ENCODE results near the gene SKA2.
A peak's percentile ranks its signal among the peaks of the same experiment; 100 is the strongest.
"Not testable (repeated sequence)": the region's sequence is repeated elsewhere in the genome, so short reads cannot be mapped to it uniquely, and the experiment has no call there.

Gene SKA2

DNA sequence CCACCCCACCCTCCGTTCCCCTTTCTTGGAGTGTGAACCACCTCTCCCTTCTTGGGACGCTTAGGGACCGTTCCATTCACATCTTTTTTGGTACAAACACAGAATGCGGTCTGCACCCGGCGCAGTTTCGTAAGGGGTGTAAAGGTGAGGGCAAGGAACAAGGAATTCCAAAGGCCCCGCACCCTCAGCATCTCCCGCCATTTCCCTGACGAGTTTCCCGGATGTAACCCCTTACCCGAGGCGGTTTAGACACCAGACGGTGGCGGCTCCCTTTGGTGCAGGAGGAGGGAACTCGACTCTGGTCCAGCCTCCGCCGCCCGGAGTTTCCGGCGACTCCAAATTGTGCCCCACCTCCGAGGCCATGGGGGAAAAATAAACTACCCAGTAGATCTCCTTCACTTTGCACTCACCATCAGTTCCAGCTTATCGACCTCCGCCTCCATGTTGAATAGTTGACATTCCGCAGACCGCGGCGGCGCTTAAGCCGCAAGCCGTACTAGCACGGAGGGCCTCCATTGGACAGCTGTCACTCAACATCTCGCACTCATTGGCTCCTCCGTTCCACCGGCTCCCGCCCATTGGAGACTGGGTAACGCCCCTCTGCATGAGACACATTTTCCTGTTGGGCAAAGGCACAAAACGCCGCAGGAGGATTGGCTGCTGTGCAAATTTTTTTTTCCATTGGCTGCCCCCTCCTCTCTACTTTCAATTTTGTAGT, at the start of gene SKA2:
SKA2 (minus strand) TSS at position 466 of the 718 bp plus-strand sequence; CDS start at position 443, 23 bp downstream.
- peak within 1 kb of the TSS; percentile 95 for H3K4me3 ChIP-seq (ENCODE audit: low read length)

DNA sequence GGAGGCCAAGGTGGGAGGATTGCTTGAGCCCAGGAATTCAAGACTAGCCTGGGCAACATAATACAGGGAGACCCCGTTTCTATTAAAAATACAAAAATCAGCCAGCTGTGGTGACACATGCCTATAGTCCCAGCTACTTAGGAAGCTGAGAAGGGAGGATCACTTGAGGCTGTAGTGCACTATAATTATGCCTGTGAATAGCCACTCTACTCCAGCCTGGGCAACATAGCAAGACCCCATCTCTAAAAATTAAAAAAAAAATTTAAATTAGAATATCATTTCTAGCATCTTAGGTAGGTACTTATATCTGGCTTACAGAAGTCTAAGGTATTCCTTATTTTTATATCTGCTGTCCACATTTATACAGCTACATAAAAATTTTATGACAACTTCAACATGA, 47.3 kb upstream of the SKA2 start:
- Histone ChIP-seq H3K36me3 (ENCODE audit: insufficient read depth, low read depth, low read length) (peaks cover 60% of the 10 kb centered on the region), H3K4me1 (ENCODE audit: insufficient read depth, low read length) (no peaks in the 10 kb centered on the region), H3K4me3 (ENCODE audit: low read length) (no peak overlapping the region), H3K9ac (ENCODE audit: low read depth, low read length) (no peak overlapping the region), H3K9me3 (ENCODE audit: insufficient read depth, low read depth, low read length) (no peaks in the 10 kb centered on the region), H3K27ac (ENCODE audit: low read length) (no peak overlapping the region), H3K27me3 (ENCODE audit: insufficient read depth, low read length) (no peaks in the 10 kb centered on the region)

More for the DNA sequence above, at the start of gene SKA2:
- Histone ChIP-seq H3K36me3 (ENCODE audit: insufficient read depth, low read depth, low read length) (0 out of 2 replicates have a peak, but pooled peaks cover 3% of the 10 kb centered on the region), H3K9ac (ENCODE audit: low read depth, low read length) (peak within 1 kb of the TSS; percentile 99), H3K27me3 (ENCODE audit: insufficient read depth, low read length) (no peaks in the 10 kb centered on the region), H3K4me1 (ENCODE audit: insufficient read depth, low read length) (peaks cover 29% of the 10 kb centered on the region), H3K9me3 (ENCODE audit: insufficient read depth, low read depth, low read length) (no peaks in the 10 kb centered on the region), H3K27ac (ENCODE audit: low read length) (peak within 1 kb of the TSS; percentile 85)

GRCh38 chr17:59199398-59199797, 44.4 kb upstream of the SKA2 start:
- H3K9me3 ChIP-seq (ENCODE audit: insufficient read depth, low read depth, low read length), result no peaks in the 10 kb centered on the region
- H3K36me3 ChIP-seq (ENCODE audit: insufficient read depth, low read depth, low read length), result peaks cover 88% of the 10 kb centered on the region

DNA sequence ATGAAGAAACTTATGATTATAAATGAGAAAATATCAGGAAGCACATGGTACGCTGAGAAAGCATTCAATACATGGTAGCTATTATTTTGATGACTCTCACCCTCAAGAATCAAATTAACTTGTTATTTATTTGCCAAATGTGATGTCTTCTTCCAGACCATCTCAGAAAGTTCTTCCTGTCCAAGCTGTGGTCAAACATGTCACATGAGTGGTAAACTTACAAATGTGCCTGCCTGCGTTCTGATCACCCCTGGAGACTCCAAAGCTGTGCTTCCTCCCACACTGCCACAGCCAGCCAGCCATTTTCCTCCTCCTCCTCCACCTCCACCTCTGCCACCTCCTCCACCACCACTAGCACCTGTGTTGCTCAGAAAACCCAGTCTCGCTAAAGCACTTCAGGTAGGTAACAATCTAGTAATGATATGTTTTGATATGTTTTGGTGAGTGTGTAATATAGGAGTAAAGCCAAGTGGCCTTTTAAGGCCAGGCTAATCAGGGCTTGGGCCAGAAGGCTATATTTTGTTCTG, 38.4 kb upstream of the SKA2 start:
- peaks cover 84% of the 10 kb centered on the region for H3K36me3 ChIP-seq (ENCODE audit: insufficient read depth, low read depth, low read length)
- H3K9me3 ChIP-seq (ENCODE audit: insufficient read depth, low read depth, low read length), result no peaks in the 10 kb centered on the region
- H3K4me3 ChIP-seq (ENCODE audit: low read length), result no peak overlapping the region
- no peak overlapping the region for H3K27ac ChIP-seq (ENCODE audit: low read length)
- no peak overlapping the region for H3K9ac ChIP-seq (ENCODE audit: low read depth, low read length)
- H3K4me1 ChIP-seq (ENCODE audit: insufficient read depth, low read length), result no peaks in the 10 kb centered on the region
- H3K27me3 ChIP-seq (ENCODE audit: insufficient read depth, low read length), result no peaks in the 10 kb centered on the region

More at GRCh38 chr17:59199398-59199797, 44.4 kb upstream of the SKA2 start:
- no peak overlapping the region for H3K9ac ChIP-seq (ENCODE audit: low read depth, low read length)
- H3K4me1 ChIP-seq (ENCODE audit: insufficient read depth, low read length), result no peaks in the 10 kb centered on the region
- no peak overlapping the region for H3K4me3 ChIP-seq (ENCODE audit: low read length)
- no peaks in the 10 kb centered on the region for H3K27me3 ChIP-seq (ENCODE audit: insufficient read depth, low read length)
- no peak overlapping the region for H3K27ac ChIP-seq (ENCODE audit: low read length)

- Histone ChIP-seq H3K4me3 (ENCODE audit: low read length) (no peak overlapping the region), H3K36me3 (ENCODE audit: insufficient read depth, low read depth, low read length) (peaks cover 82% of the 10 kb centered on the region), H3K27ac (ENCODE audit: low read length) (no peak overlapping the region), H3K9me3 (ENCODE audit: insufficient read depth, low read depth, low read length) (no peaks in the 10 kb centered on the region), H3K4me1 (ENCODE audit: insufficient read depth, low read length) (no peaks in the 10 kb centered on the region), H3K27me3 (ENCODE audit: insufficient read depth, low read length) (no peaks in the 10 kb centered on the region), H3K9ac (ENCODE audit: low read depth, low read length) (no peak overlapping the region)
Measured at GRCh38 chr17:59190806-59191205, 35.8 kb upstream of the SKA2 start.

DNA sequence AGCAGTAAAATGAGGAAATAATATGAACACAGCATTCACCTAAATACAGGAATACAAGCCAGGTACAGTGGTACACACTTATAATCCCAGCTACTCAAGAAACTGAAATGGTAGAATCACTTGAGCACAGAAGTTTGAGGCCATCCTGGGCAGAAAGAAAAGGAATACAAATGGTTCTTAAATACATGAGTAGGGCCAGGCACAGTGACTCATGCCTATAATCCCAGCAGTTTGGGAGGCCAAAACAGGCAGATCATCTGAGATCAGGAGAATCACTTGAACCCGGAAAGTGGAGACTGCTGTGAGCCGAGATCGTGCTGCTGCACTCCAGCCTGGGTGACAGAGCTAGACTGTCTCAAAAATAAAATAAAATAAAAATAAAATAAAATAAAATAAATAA, 31.9 kb upstream of the SKA2 start:
- H3K4me3 ChIP-seq (ENCODE audit: low read length), result no peak overlapping the region
- no peaks in the 10 kb centered on the region for H3K27me3 ChIP-seq (ENCODE audit: insufficient read depth, low read length)
- H3K27ac ChIP-seq (ENCODE audit: low read length), result no peak overlapping the region
- H3K4me1 ChIP-seq (ENCODE audit: insufficient read depth, low read length), result no peaks in the 10 kb centered on the region
- H3K9me3 ChIP-seq (ENCODE audit: insufficient read depth, low read depth, low read length), result no peaks in the 10 kb centered on the region
- H3K36me3 ChIP-seq (ENCODE audit: insufficient read depth, low read depth, low read length), result peaks cover 56% of the 10 kb centered on the region
- H3K9ac ChIP-seq (ENCODE audit: low read depth, low read length), result no peak overlapping the region

DNA sequence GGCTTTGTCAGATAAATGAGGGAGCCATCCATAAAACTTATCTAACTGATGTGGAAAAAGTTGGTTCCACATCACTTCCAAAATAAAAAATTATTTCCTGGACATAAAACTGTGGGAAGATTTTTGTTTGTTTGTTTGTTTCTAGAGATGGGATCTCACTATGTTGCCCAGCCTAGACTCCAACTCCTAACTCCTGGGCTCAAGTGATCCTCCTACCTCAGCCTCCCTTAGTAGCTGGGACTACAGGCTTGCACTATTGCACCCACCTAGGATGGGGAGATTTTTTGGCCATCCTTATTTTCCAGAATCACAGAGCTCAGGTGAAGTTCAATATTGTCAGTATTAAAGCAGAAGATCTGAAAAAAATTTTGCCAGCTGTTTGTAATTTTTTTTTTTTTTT, 31.0 kb upstream of the SKA2 start:
- Histone ChIP-seq H3K27ac (ENCODE audit: low read length) (no peak overlapping the region), H3K4me3 (ENCODE audit: low read length) (no peak overlapping the region), H3K36me3 (ENCODE audit: insufficient read depth, low read depth, low read length) (peaks cover 49% of the 10 kb centered on the region), H3K4me1 (ENCODE audit: insufficient read depth, low read length) (no peaks in the 10 kb centered on the region), H3K27me3 (ENCODE audit: insufficient read depth, low read length) (no peaks in the 10 kb centered on the region), H3K9ac (ENCODE audit: low read depth, low read length) (no peak overlapping the region), H3K9me3 (ENCODE audit: insufficient read depth, low read depth, low read length) (no peaks in the 10 kb centered on the region)

GRCh38 chr17:59181481-59181880, 26.5 kb upstream of the SKA2 start:
- H3K4me1 ChIP-seq (ENCODE audit: insufficient read depth, low read length), result no peaks in the 10 kb centered on the region
- H3K9ac ChIP-seq (ENCODE audit: low read depth, low read length), result no peak overlapping the region
- no peak overlapping the region for H3K4me3 ChIP-seq (ENCODE audit: low read length)
- H3K27me3 ChIP-seq (ENCODE audit: insufficient read depth, low read length), result no peaks in the 10 kb centered on the region
- peaks cover 20% of the 10 kb centered on the region for H3K36me3 ChIP-seq (ENCODE audit: insufficient read depth, low read depth, low read length)
- H3K9me3 ChIP-seq (ENCODE audit: insufficient read depth, low read depth, low read length), result no peaks in the 10 kb centered on the region
- H3K27ac ChIP-seq (ENCODE audit: low read length), result no peak overlapping the region

GRCh38 chr17:59180626-59181025, 25.6 kb upstream of the SKA2 start:
- peaks cover 11% of the 10 kb centered on the region for H3K36me3 ChIP-seq (ENCODE audit: insufficient read depth, low read depth, low read length)
- no peak overlapping the region for H3K9ac ChIP-seq (ENCODE audit: low read depth, low read length)
- no peaks in the 10 kb centered on the region for H3K4me1 ChIP-seq (ENCODE audit: insufficient read depth, low read length)
- no peaks in the 10 kb centered on the region for H3K9me3 ChIP-seq (ENCODE audit: insufficient read depth, low read depth, low read length)
- no peaks in the 10 kb centered on the region for H3K27me3 ChIP-seq (ENCODE audit: insufficient read depth, low read length)
- no peak overlapping the region for H3K4me3 ChIP-seq (ENCODE audit: low read length)
- H3K27ac ChIP-seq (ENCODE audit: low read length), result no peak overlapping the region

DNA sequence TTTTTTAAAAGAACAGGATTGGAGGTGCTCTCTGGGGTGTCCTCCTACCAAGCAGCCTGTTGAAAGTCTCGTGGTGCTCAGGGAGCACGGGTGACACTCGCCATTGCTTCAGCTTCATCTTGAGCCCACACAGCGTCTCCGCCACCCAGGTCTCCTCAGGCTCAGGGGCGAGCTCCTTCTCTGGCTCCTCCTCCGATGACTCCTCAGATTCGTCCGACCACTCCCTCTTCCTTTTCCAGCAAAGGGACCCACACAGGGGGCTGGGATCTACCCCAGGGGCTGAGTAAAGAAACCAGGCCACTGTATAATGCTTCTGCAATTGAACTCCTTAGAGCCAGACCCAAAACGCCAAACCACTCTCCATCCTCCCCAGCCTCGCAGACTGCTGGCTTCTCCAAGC, 24.6 kb upstream of the SKA2 start:
- H3K27ac ChIP-seq (ENCODE audit: low read length); H3K27me3 ChIP-seq (ENCODE audit: insufficient read depth, low read length); H3K4me3 ChIP-seq (ENCODE audit: low read length); H3K36me3 ChIP-seq (ENCODE audit: insufficient read depth, low read depth, low read length); H3K9ac ChIP-seq (ENCODE audit: low read depth, low read length); H3K9me3 ChIP-seq (ENCODE audit: insufficient read depth, low read depth, low read length); H3K4me1 ChIP-seq (ENCODE audit: insufficient read depth, low read length): not testable (repeated sequence)

- Histone ChIP-seq H3K4me3 (ENCODE audit: low read length) (no peak overlapping the region), H3K9ac (ENCODE audit: low read depth, low read length) (no peak overlapping the region), H3K27me3 (ENCODE audit: insufficient read depth, low read length) (no peaks in the 10 kb centered on the region), H3K9me3 (ENCODE audit: insufficient read depth, low read depth, low read length) (no peaks in the 10 kb centered on the region), H3K27ac (ENCODE audit: low read length) (no peak overlapping the region), H3K36me3 (ENCODE audit: insufficient read depth, low read depth, low read length) (peaks cover 16% of the 10 kb centered on the region), H3K4me1 (ENCODE audit: insufficient read depth, low read length) (no peaks in the 10 kb centered on the region)
Measured at GRCh38 chr17:59178266-59178985, 23.4 kb upstream of the SKA2 start.

DNA sequence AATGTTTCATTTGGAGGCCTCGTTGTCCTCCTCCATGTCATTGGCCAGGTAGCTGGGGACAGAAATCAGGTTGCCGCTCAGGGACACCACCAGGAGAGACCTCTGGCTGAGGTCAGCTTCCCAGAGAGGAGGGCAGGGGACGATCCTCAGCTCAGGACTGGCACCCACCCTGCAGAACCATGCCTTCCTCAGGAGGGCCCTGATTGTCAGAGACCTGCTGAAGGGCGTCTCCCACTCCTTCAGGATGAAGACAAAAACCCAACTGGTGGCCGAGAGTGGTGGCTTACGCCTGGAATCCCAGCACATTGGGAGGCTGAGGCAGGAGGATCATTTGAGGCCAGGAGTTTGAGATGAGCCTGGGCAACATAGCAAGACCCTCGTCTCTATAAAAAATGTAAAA, 20.1 kb upstream of the SKA2 start:
- no peak overlapping the region for H3K4me3 ChIP-seq (ENCODE audit: low read length)
- H3K4me1 ChIP-seq (ENCODE audit: insufficient read depth, low read length), result no peaks in the 10 kb centered on the region
- H3K9ac ChIP-seq (ENCODE audit: low read depth, low read length), result no peak overlapping the region
- H3K27me3 ChIP-seq (ENCODE audit: insufficient read depth, low read length), result no peaks in the 10 kb centered on the region
- peaks cover 35% of the 10 kb centered on the region for H3K36me3 ChIP-seq (ENCODE audit: insufficient read depth, low read depth, low read length)
- no peaks in the 10 kb centered on the region for H3K9me3 ChIP-seq (ENCODE audit: insufficient read depth, low read depth, low read length)
- H3K27ac ChIP-seq (ENCODE audit: low read length), result no peak overlapping the region

All from iPS-20b (cell line).